HepG2 (cell line): ENCODE data around the gene STK11. TPM values are rescaled to one million over a fixed set of nuclear protein-coding genes. Genes with fewer than 3 reads are reported as not detected.

Source experiments
- CAMTA2 ChIP-seq: sonication (generic); formaldehyde crosslinking; IDR thresholded peaks from 2 replicates; pipeline ENCODE4 v1.4.0; 2020; ENCODE audit warnings: mild to moderate bottlenecking, missing genetic modification reagents, borderline replicate concordance
- CBX5 ChIP-seq: sonication (generic); formaldehyde crosslinking; IDR thresholded peaks from 2 replicates; pipeline ENCODE4 v1.4.0; 2020; ENCODE audit warnings: missing genetic modification reagents, borderline replicate concordance
- HNRNPH1 ChIP-seq: fragments of 200-400 bp; formaldehyde crosslinking; optimal IDR thresholded peaks from 2 replicates; pipeline ENCODE3; 2017; ENCODE audit warnings: mild to moderate bottlenecking, low read depth, low read length
- HOXA5 ChIP-seq: sonication (generic); formaldehyde crosslinking; IDR thresholded peaks from 2 replicates; pipeline ENCODE4 v1.4.0; 2020; ENCODE audit warnings: missing genetic modification reagents
- HOXA7 ChIP-seq: sonication (generic); formaldehyde crosslinking; IDR thresholded peaks from 2 replicates; pipeline ENCODE4 v1.8.1; 2022; ENCODE audit warnings: mild to moderate bottlenecking, missing genetic modification reagents, moderate library complexity
- NCOA2 ChIP-seq: sonication (generic); formaldehyde crosslinking; IDR thresholded peaks from 2 replicates; pipeline ENCODE4 v1.8.0; 2022; ENCODE audit warnings: inconsistent platforms
- RBM22 ChIP-seq: fragments of 200-400 bp; formaldehyde crosslinking; optimal IDR thresholded peaks from 2 replicates; pipeline ENCODE3; 2017; ENCODE audit warnings: mild to moderate bottlenecking, low read length, moderate library complexity
- RFXANK ChIP-seq: IDR thresholded peaks from 2 replicates; pipeline ENCODE4 v1.6.1; 2016
- TCF7L2 ChIP-seq: IDR thresholded peaks from 2 replicates; pipeline ENCODE4 v1.6.1; 2011; ENCODE audit warnings: mild to moderate bottlenecking, low read depth, low read length, moderate library complexity
- ZFP36 ChIP-seq: fragments of 150-350 bp; IDR thresholded peaks from 2 replicates; pipeline ENCODE4 v1.6.1; 2018; ENCODE audit warnings: borderline replicate concordance, low read length, low read depth; ENCODE audit not compliant: partially characterized antibody
- ZKSCAN1 ChIP-seq: fragments of 150-350 bp; IDR thresholded peaks from 2 replicates; pipeline ENCODE4 v1.6.1; 2014; ENCODE audit warnings: low read length
- ZNF33B ChIP-seq: sonication (generic); formaldehyde crosslinking; IDR thresholded peaks from 2 replicates; pipeline ENCODE4 v1.5.1; 2020; ENCODE audit warnings: mild to moderate bottlenecking, missing genetic modification reagents
- ZNF383 ChIP-seq: sonication (generic); formaldehyde crosslinking; IDR thresholded peaks from 2 replicates; pipeline ENCODE4 v1.4.0; 2020; ENCODE audit warnings: missing genetic modification reagents, mild to moderate bottlenecking, borderline replicate concordance
- ZNF501 ChIP-seq: sonication (generic); formaldehyde crosslinking; IDR thresholded peaks from 2 replicates; pipeline ENCODE4 v1.5.1; 2020; ENCODE audit warnings: mild to moderate bottlenecking, moderate library complexity, missing genetic modification reagents
- ZNF781 ChIP-seq: sonication (generic); formaldehyde crosslinking; IDR thresholded peaks from 2 replicates; pipeline ENCODE4 v1.5.1; 2020; ENCODE audit warnings: borderline replicate concordance, mild to moderate bottlenecking, missing genetic modification reagents; ENCODE audit errors: not compliant biosample characterization
- polyA plus RNA-seq, 8 experiments: library from polyadenylated mRNA; depleted of rRNA in 3 of 8; stranded (reverse) in 7 of 8; unstranded in 1 of 8; fragments of >200 nt; fragmentation: Illumina TruSeq in 4 of 8; extraction: Trizol in 4 of 8; gene quantifications; 2 replicates each; pipeline versions ENCODE4 v1.2.1 to v1.2.3, GENCODE V29; 2011 to 2016; ENCODE audit warnings: low read depth in 4 of 8, missing spikeins in 1 of 8, mixed read lengths in 1 of 8; ENCODE audit not compliant: insufficient read depth in 1 of 8
- total RNA-seq, 5 experiments: library from RNA; depleted of rRNA; stranded (reverse); fragments of >200 nt; fragmentation: Illumina TruSeq; extraction: Trizol; gene quantifications; 2 replicates each; pipeline ENCODE4 v1.2.3, GENCODE V29; 2016; ENCODE audit warnings: low read depth in 1 of 5
- TF ChIP-seq, protein P1 (sequence below): sonication (generic); formaldehyde crosslinking; IDR thresholded peaks from 2 replicates; pipeline ENCODE4 v1.4.0; 2020; ENCODE audit warnings: missing genetic modification reagents
- TF ChIP-seq, protein P2 (sequence below): sonication (generic); formaldehyde crosslinking; IDR thresholded peaks from 2 replicates; pipeline ENCODE4 v1.9.0; 2022; ENCODE audit warnings: missing genetic modification reagents, mild to moderate bottlenecking, borderline replicate concordance
- TF ChIP-seq, protein P3 (sequence below): sonication (generic); formaldehyde crosslinking; IDR thresholded peaks from 2 replicates; pipeline ENCODE4 v1.4.0; 2020; ENCODE audit warnings: mild to moderate bottlenecking, low read depth, missing genetic modification reagents
- TF ChIP-seq, protein P4 (sequence below): sonication (generic); formaldehyde crosslinking; IDR thresholded peaks from 2 replicates; pipeline ENCODE4 v1.4.0; 2020; ENCODE audit warnings: mild to moderate bottlenecking, low read depth, missing genetic modification reagents
- TF ChIP-seq, protein P5 (sequence below): sonication (generic); formaldehyde crosslinking; IDR thresholded peaks from 2 replicates; pipeline ENCODE4 v1.4.0; 2020; ENCODE audit warnings: mild to moderate bottlenecking, missing genetic modification reagents, borderline replicate concordance
- TF ChIP-seq, protein P6 (sequence below): sonication (generic); formaldehyde crosslinking; IDR thresholded peaks from 2 replicates; pipeline ENCODE4 v1.4.0; 2020; ENCODE audit warnings: missing genetic modification reagents

The STK11 gene
- total and polyA plus RNA-seq, 2 of the 13 experiments (the other 11 are each of a cell fraction or from before 2014, with no cell fraction given), result 27.5 to 43.6 TPM

DNA sequence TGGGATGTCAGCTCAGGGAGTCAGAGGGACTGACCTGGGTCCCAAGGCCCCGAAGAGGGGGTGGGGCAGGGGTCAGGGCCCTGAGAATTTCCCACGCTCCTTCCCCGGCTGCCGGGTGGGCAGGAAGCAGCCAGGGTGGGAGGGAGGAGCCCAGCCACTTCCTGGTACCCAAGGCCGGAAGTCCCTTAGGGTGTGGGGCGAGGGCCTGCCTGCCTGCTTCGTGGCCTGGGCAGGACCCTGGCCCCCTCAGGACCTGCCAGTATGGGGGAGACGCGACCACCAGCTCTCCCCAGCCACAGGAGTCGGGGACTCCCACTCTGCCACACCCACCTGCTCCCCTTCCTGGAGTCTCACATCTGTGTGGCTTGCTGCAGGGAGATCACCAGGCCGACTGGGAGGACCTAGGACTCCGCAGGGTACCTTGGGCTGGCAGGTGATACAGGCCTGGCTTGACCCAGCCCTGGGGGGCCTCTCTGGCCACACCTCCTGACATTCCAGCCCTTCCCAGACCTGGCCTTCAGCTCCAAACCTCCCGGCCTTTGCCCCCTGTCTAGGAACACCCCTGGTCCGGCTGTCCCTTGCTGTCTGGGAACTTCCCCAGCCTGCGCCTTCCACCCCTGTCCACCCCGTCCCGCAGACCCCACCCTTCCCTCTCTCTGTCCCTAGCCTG lies 53.8 kb downstream of the STK11 start (continued):
- TF ChIP-seq, protein P1, sequence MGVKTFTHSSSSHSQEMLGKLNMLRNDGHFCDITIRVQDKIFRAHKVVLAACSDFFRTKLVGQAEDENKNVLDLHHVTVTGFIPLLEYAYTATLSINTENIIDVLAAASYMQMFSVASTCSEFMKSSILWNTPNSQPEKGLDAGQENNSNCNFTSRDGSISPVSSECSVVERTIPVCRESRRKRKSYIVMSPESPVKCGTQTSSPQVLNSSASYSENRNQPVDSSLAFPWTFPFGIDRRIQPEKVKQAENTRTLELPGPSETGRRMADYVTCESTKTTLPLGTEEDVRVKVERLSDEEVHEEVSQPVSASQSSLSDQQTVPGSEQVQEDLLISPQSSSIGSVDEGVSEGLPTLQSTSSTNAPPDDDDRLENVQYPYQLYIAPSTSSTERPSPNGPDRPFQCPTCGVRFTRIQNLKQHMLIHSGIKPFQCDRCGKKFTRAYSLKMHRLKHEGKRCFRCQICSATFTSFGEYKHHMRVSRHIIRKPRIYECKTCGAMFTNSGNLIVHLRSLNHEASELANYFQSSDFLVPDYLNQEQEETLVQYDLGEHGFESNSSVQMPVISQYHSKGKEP (CRISPR knock-in tag), result no peak
- TF ChIP-seq TCF7L2 (no peak), ZFP36 (no peak), NCOA2 (peak; percentile 58), HOXA5 (CRISPR knock-in tag) (peak; percentile 69), ZNF501 (CRISPR knock-in tag) (peak; percentile 70; the same call in 1 of the 2 replicates), CAMTA2 (no peak), HOXA7 (CRISPR knock-in tag) (no peak), ZNF781 (CRISPR knock-in tag) (peak; percentile 89), HNRNPH1 (peak; percentile 96), ZNF33B (CRISPR knock-in tag) (0 out of 2 replicates have a peak, but pooled peaks have one; percentile 75), RBM22 (peak; percentile 99), RFXANK (CRISPR knock-in tag) (no peak), ZKSCAN1 (no peak), CBX5 (CRISPR knock-in tag) (peak; percentile 50; the same call in 1 of the 2 replicates), ZNF383 (CRISPR knock-in tag) (peak; percentile 92; the same call in 1 of the 2 replicates)
- TF ChIP-seq, protein P2, sequence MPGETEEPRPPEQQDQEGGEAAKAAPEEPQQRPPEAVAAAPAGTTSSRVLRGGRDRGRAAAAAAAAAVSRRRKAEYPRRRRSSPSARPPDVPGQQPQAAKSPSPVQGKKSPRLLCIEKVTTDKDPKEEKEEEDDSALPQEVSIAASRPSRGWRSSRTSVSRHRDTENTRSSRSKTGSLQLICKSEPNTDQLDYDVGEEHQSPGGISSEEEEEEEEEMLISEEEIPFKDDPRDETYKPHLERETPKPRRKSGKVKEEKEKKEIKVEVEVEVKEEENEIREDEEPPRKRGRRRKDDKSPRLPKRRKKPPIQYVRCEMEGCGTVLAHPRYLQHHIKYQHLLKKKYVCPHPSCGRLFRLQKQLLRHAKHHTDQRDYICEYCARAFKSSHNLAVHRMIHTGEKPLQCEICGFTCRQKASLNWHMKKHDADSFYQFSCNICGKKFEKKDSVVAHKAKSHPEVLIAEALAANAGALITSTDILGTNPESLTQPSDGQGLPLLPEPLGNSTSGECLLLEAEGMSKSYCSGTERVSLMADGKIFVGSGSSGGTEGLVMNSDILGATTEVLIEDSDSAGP (CRISPR knock-in tag), result peak; percentile 94
- TF ChIP-seq, protein P3, sequence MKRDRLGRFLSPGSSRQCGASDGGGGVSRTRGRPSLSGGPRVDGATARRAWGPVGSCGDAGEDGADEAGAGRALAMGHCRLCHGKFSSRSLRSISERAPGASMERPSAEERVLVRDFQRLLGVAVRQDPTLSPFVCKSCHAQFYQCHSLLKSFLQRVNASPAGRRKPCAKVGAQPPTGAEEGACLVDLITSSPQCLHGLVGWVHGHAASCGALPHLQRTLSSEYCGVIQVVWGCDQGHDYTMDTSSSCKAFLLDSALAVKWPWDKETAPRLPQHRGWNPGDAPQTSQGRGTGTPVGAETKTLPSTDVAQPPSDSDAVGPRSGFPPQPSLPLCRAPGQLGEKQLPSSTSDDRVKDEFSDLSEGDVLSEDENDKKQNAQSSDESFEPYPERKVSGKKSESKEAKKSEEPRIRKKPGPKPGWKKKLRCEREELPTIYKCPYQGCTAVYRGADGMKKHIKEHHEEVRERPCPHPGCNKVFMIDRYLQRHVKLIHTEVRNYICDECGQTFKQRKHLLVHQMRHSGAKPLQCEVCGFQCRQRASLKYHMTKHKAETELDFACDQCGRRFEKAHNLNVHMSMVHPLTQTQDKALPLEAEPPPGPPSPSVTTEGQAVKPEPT (CRISPR knock-in tag), result no peak
- TF ChIP-seq, protein P4, sequence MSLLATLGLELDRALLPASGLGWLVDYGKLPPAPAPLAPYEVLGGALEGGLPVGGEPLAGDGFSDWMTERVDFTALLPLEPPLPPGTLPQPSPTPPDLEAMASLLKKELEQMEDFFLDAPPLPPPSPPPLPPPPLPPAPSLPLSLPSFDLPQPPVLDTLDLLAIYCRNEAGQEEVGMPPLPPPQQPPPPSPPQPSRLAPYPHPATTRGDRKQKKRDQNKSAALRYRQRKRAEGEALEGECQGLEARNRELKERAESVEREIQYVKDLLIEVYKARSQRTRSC (CRISPR knock-in tag), result no peak
- TF ChIP-seq, protein P5, sequence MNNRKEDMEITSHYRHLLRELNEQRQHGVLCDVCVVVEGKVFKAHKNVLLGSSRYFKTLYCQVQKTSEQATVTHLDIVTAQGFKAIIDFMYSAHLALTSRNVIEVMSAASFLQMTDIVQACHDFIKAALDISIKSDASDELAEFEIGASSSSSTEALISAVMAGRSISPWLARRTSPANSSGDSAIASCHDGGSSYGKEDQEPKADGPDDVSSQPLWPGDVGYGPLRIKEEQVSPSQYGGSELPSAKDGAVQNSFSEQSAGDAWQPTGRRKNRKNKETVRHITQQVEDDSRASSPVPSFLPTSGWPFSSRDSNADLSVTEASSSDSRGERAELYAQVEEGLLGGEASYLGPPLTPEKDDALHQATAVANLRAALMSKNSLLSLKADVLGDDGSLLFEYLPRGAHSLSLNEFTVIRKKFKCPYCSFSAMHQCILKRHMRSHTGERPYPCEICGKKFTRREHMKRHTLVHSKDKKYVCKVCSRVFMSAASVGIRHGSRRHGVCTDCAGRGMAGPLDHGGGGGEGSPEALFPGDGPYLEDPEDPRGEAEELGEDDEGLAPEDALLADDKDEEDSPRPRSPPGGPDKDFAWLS (CRISPR knock-in tag), result no peak
- TF ChIP-seq, protein P6, sequence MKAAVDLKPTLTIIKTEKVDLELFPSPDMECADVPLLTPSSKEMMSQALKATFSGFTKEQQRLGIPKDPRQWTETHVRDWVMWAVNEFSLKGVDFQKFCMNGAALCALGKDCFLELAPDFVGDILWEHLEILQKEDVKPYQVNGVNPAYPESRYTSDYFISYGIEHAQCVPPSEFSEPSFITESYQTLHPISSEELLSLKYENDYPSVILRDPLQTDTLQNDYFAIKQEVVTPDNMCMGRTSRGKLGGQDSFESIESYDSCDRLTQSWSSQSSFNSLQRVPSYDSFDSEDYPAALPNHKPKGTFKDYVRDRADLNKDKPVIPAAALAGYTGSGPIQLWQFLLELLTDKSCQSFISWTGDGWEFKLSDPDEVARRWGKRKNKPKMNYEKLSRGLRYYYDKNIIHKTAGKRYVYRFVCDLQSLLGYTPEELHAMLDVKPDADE, result no peak
